ENCODE data around the gene GLI3.

GLI3 gene

GRCh38 chr7:42167631-42168236 lies 69.3 kb downstream of the GLI3 start:
- no peak for DNase-seq (ENCODE audit: extremely low read depth, insufficient read length)
- Histone ChIP-seq H3K4me3 (replicated peaks; ENCODE audit: low read depth, low read length) (no peak overlapping the region), H3K27me3 (replicated peaks; ENCODE audit: control insufficient read depth, insufficient read depth, low read length) (no peaks in the 10 kb centered on the region; the same call in 1 of the 2 replicates), H3K36me3 (ENCODE audit: control insufficient read depth, insufficient read depth, low read length) (no peaks in the 10 kb centered on the region)
- no peak for TF ChIP-seq CTCF (IDR thresholded peaks at IDR 0.05; ENCODE audit: insufficient read depth, low read length, poor library complexity, severe bottlenecking)

- no peak overlapping the region for H3K4me3 ChIP-seq (replicated peaks; ENCODE audit: low read depth, low read length)
- H3K27me3 ChIP-seq (replicated peaks; ENCODE audit: control insufficient read depth, insufficient read depth, low read length) = no peaks in the 10 kb centered on the region; the same call in 1 of the 2 replicates
- no peak for DNase-seq (ENCODE audit: extremely low read depth, insufficient read length)
- no peak for TF ChIP-seq CTCF (IDR thresholded peaks at IDR 0.05; ENCODE audit: insufficient read depth, low read length, poor library complexity, severe bottlenecking)
- no peaks in the 10 kb centered on the region for H3K36me3 ChIP-seq (ENCODE audit: control insufficient read depth, insufficient read depth, low read length)
These were observed 69.8 kb downstream of the GLI3 start for GRCh38 chr7:42167206-42167605.

DNA sequence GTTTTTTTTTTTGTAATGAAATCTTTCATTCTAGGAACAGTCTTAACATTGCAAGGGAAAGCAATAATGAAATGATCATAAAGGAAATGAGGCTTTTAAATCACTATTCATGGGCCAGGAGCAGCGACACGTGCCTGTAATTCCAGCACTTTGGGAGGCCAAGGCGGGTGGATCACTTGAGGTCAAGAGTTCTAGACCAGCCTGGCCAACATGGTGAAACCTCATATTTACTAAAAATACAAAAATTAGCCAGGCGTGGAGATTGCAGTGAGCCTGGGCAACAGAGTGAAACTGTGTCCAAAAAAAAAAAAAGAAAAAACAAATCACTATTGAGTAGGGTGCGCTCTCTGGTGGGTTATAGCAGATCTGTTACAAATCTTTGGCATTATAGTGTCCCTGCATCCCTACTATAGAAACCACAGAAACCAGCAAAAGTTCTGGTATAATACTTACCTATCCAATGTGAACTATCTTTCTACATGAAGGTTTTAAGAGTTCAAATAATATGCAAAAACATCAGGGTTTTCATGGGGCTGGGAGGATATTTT lies 72.1 kb downstream of the GLI3 start:
- no peak for DNase-seq (ENCODE audit: extremely low read depth, insufficient read length)
- TF ChIP-seq CTCF (IDR thresholded peaks at IDR 0.05; ENCODE audit: insufficient read depth, low read length, poor library complexity, severe bottlenecking) = no peak
- H3K27me3 ChIP-seq (replicated peaks; ENCODE audit: control insufficient read depth, insufficient read depth, low read length) = no peaks in the 10 kb centered on the region; the same call in 1 of the 2 replicates
- H3K36me3 ChIP-seq (ENCODE audit: control insufficient read depth, insufficient read depth, low read length) = no peaks in the 10 kb centered on the region
- H3K4me3 ChIP-seq (replicated peaks; ENCODE audit: low read depth, low read length) = no peak overlapping the region

- no peaks in the 10 kb centered on the region; the same call in 1 of the 2 replicates for H3K27me3 ChIP-seq (replicated peaks; ENCODE audit: control insufficient read depth, insufficient read depth, low read length)
- DNase-seq (ENCODE audit: extremely low read depth, insufficient read length) = no peak
- TF ChIP-seq CTCF (IDR thresholded peaks at IDR 0.05; ENCODE audit: insufficient read depth, low read length, poor library complexity, severe bottlenecking) = no peak
- no peak overlapping the region for H3K4me3 ChIP-seq (replicated peaks; ENCODE audit: low read depth, low read length)
- no peaks in the 10 kb centered on the region for H3K36me3 ChIP-seq (ENCODE audit: control insufficient read depth, insufficient read depth, low read length)
These were observed 74.3 kb downstream of the GLI3 start for GRCh38 chr7:42162560-42163325.

DNA sequence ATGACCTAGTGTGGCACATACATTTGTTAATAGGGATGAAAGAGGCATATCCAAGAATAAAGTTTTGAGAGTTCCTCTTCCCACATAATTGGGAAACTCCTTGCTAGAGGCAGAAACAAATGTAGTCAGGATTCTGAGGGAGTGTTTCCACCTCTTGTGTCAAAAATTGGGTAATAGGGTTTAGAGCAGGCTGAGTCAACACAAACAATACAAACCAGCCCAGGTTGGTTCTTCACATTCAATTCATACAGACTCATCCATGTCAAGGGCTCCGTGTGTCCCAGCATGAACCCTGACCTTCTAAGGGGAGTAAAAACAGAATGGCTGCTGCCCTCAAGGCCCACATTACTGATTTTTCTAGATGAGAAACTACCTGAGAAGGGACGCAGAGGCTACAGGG lies 75.3 kb downstream of the GLI3 start:
- H3K4me3 ChIP-seq (replicated peaks; ENCODE audit: low read depth, low read length) = no peak overlapping the region
- TF ChIP-seq CTCF (IDR thresholded peaks at IDR 0.05; ENCODE audit: insufficient read depth, low read length, poor library complexity, severe bottlenecking) = no peak
- no peaks in the 10 kb centered on the region for H3K36me3 ChIP-seq (ENCODE audit: control insufficient read depth, insufficient read depth, low read length)
- no peak for DNase-seq (ENCODE audit: extremely low read depth, insufficient read length)
- H3K27me3 ChIP-seq (replicated peaks; ENCODE audit: control insufficient read depth, insufficient read depth, low read length) = no peaks in the 10 kb centered on the region; the same call in 1 of the 2 replicates

Measured in GM06990 (cell line).